Measurements from ENCODE around the gene LEF1. TPM values are rescaled to one million over a fixed set of nuclear protein-coding genes. Genes with fewer than 3 reads are reported as not detected.

LEF1 gene
- total RNA-seq, 2 experiments from 2014 or later: 281 to 309 TPM

DNA sequence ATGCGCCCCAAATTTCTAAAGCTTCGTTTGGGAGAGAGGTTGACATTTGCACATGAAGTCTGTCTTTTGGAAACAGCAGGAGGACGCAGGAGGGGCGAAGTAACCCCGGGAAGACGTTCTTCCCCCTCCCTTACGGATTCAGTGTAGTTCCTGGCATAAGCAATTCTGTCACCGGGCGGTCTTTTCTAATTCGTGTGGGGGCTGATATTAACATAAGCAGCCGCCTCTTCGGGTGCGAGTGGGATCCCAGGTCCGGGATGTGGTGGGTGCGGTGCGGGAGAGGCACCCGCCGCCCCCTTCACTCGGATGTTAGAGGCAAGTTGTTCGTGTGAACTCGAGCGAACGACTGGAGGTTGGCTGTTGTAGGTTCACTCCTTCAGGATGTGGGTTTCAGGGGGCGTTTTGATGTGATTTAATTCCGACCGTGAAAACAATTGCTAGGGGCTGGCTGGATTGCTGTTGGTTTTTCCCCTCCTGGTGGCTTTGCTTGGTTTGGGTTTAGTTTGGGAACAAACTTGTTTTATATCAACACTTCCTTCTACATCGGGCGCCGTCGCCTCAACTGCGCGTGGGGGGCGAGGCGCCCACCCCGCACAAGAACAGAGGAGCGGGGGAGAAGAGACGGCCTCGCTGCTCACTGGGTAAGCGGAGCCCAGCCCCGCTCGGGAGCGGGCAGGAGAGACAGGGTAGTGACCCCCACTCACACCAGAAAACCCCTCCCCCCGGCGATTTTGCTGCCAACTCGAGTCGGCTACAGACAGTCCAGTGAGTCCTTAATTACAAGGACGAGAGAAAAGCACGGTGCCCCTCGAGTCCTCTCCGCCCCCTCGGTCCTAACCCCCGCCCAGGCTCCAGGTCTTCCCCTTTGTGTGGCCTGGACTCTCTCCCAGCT is 2.9 kb upstream of the LEF1 start:
- H3K27me3 Mint-ChIP-seq: peaks cover 5% of the 10 kb centered on the region
- H3K9me3 Mint-ChIP-seq: no peaks in the 10 kb centered on the region
- peak; percentile 84 for DNase-seq
- peaks cover 12% of the 10 kb centered on the region for H3K36me3 Mint-ChIP-seq
- peak overlapping the region; percentile 99 for H3K4me3 Mint-ChIP-seq
- POLR2A ChIA-PET: interaction anchor here (0.9 to 2.3 kb wide), 13 partner anchors 8 to 295 kb away, joined by 3 to 13 read pairs (median 4); no protein-coding TSS in a partner anchor
- peak overlapping the region; percentile 87 for H3K27ac Mint-ChIP-seq
- H3K4me1 Mint-ChIP-seq: peaks cover 44% of the 10 kb centered on the region
- ATAC-seq (ENCODE audit: low read depth): peak; percentile 31

DNA sequence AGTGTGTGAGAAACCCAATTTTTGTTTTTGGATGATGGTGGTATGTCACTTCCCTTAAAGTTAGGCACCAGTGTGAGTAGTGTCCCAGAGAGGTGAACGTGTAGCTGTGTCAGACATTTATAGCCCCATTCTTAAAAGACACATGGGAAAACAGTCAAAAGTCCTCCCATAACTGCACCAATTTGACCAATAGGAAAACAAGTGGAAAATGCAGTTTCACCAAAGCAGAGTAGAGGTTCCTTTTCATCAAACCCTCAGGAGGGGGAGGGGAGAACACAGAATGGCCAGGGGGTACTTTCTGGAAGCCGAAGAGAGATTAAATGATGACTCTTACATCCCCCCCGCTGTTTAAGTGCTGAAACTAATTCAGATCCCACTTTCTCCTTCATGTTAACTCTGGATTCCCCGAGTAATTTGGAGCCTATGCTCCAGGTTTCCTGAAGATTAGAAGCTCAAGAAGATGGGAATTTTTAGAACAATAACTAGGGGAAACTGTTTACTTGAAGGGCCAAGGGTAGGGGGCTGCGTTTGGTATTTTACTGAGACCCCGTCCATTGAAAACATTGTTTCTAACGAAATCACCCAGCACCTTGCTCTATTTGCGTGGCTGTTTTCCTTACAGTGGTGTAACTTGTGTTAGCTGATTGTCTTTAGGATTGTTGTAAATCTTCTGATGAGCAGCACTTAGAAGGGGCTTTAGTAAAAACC is 2.1 kb upstream of the LEF1 start:
- peaks cover 39% of the 10 kb centered on the region for H3K4me1 Mint-ChIP-seq
- H3K27me3 Mint-ChIP-seq: peaks cover 5% of the 10 kb centered on the region
- peak overlapping the region; percentile 99 for H3K4me3 Mint-ChIP-seq
- peaks cover 4% of the 10 kb centered on the region for H3K36me3 Mint-ChIP-seq
- peak overlapping the region; percentile 87 for H3K27ac Mint-ChIP-seq
- ATAC-seq (ENCODE audit: low read depth) (no peak), DNase-seq (no peak)
- POLR2A ChIA-PET: interaction anchor here (0.8 to 1.5 kb wide), 4 partner anchors 11 to 296 kb away, joined by 3 to 4 read pairs (median 4); no protein-coding TSS in a partner anchor
- no peaks in the 10 kb centered on the region for H3K9me3 Mint-ChIP-seq

DNA sequence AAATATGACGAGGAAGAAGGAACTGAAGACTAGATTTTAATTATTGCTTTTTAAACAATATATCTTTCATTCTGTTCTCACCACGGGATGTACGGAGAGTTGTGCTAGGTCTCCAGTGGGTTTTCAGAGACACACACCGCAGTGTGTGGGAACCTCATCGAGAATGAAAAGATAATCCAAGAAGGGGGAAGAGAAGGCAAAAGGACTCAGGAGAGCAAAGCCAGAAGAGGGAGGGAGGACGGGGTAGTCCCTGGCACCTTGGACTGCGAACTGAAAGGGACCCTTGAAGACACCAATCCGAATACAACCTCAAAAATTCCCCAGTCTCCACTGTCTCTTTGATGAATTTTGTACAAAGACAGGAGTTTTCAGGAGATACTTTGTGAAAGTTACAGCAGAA is 932 bp upstream of the LEF1 start:
- H3K9me3 Mint-ChIP-seq: no peaks in the 10 kb centered on the region
- peaks cover 5% of the 10 kb centered on the region for H3K27me3 Mint-ChIP-seq
- POLR2A ChIA-PET: interaction anchor here (1.5 kb wide), 1 partner anchor 10 kb away, joined by 4 read pairs; no protein-coding TSS in a partner anchor
- peak overlapping the region; percentile 99 for H3K4me3 Mint-ChIP-seq
- H3K27ac Mint-ChIP-seq: peak overlapping the region; percentile 96
- DNase-seq (no peak), ATAC-seq (ENCODE audit: low read depth) (no peak)
- H3K4me1 Mint-ChIP-seq: peaks cover 40% of the 10 kb centered on the region
- H3K36me3 Mint-ChIP-seq: peaks cover 10% of the 10 kb centered on the region

DNA sequence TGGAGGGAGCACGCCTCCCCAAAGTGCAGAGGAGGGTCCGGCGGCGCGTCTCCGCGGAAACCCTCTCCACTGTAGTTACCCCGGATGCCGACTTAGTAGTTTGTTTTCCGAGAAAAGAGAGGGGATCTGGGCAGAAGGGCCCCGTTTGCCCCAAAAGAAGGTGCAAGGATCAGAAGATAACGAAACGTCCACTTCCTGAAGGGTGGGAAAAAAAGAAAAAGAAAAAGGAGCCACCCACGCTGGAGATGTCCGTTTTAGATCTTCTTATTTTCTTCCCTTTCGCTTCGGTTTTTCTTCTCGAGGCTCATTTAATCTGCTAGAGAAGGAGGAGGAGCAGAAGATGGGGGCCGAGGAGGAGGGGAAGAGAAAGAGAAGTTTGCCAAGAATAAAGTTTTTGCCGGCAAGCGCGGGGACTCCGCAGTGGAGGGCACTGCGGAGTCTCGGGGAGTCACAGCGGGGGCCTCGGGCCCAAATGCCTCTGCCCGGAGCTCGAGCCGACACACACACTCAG is 517 bp downstream of the LEF1 start:
- H3K4me3 Mint-ChIP-seq: peak overlapping the region; percentile 99
- no peak for DNase-seq
- H3K27ac Mint-ChIP-seq: peak overlapping the region; percentile 96
- ATAC-seq (ENCODE audit: low read depth): no peak
- no peaks in the 10 kb centered on the region for H3K9me3 Mint-ChIP-seq
- POLR2A ChIA-PET: interaction anchor here (0.7 to 8.8 kb wide), 22 partner anchors 9 to 452 kb away, joined by 3 to 73 read pairs (median 4); partner anchors contain the start of gene RPL34
- peaks cover 17% of the 10 kb centered on the region for H3K36me3 Mint-ChIP-seq
- peaks cover 29% of the 10 kb centered on the region for H3K4me1 Mint-ChIP-seq
- H3K27me3 Mint-ChIP-seq: peaks cover 5% of the 10 kb centered on the region

DNA sequence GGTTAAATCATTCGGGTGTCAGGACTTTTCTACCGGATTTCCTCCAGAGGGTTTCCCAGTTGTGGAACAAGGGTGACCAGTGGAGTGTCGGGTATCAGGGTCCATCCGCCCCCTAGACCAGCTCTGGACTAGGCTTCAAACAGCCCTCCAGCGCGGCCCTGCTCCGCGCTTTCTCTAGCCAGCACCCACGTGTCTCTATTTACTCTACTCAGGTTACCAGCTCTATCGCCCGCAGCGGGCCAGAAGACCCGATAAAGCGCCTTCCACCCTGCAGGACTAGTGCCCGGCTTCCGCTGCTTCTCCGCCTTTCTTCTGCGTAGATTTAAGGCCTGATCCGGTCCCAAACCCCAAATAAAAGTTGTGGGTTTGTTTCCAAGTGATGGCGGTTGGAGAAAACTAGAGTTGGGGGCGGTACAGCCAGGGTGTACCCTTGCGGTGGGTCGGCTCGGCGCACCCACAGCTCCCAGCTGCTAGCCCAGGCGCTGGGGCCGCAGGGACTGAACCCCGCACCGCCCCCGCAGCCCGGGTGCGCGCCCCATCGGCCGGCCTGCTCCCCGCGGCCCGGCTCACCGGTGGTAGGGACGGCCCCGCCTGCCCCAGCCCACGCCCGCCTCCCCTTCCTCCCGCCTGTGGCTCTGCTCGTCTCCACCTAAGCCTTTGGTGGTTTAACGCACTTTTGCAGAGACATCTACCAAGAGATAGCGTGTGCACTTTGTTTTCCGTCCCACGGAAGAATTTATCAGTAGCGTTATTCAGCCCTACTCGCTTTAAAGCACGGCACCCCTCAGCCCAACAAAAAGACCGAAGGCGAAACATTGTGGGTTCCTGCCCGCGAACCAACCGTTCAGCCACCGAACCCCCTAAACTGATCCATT is 2.1 kb downstream of the LEF1 start:
- POLR2A ChIA-PET: interaction anchor here (0.8 to 8.8 kb wide), 13 partner anchors 10 to 453 kb away, joined by 3 to 73 read pairs (median 4); partner anchors contain the start of gene RPL34
- Mint-ChIP-seq H3K36me3 (peaks cover 29% of the 10 kb centered on the region), H3K4me3 (peak overlapping the region; percentile 98), H3K4me1 (peaks cover 30% of the 10 kb centered on the region), H3K27me3 (peaks cover 5% of the 10 kb centered on the region), H3K27ac (peak overlapping the region; percentile 96), H3K9me3 (no peaks in the 10 kb centered on the region)
- DNase-seq (peak; percentile 80), ATAC-seq (ENCODE audit: low read depth) (peak; percentile 49)

DNA sequence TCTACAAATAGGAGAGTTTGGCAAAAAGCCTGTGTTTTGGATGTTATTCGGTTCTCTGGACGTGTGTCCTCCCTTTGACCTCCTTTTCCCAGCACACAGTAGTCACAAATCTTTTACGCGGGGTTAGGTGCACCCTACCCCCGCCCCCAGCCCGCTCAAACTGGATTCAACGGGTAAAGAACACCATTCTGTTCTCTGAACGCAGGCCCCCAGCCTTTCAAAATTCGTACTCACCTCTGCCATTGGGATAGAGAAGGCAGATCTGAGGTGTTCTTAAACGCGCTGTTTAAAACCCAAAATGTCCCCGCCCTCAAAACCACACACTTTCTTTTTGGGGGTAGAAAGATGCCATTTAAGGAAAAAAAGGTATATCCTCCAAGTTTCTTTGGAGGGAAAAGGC is 2.7 kb downstream of the LEF1 start:
- peaks cover 5% of the 10 kb centered on the region for H3K27me3 Mint-ChIP-seq
- POLR2A ChIA-PET: interaction anchor here (0.8 to 8.8 kb wide), 10 partner anchors 9 to 454 kb away, joined by 3 to 73 read pairs (median 4); partner anchors contain the start of gene RPL34
- DNase-seq: peak; percentile 63

DNA sequence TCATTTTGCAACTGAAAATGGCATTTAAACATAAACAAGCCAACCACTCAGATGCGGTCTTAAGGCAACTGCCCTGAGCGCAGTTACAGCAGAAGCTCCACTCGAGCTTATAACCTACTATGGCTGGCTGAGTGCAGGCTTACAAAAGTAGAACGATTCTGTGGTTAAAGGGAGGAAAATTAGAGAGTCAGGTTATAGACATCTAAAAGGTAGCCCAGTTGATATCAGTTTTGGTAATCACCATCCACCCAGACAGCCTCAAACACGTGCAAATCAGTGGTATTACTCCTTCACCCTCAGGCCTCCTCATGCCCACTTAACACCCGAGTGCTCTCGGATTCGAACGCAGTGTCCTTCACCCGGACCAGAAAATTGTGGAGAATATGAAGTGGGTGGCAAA is 3.1 kb downstream of the LEF1 start:
- DNase-seq (no peak), ATAC-seq (ENCODE audit: low read depth) (peak; percentile 5)
- Mint-ChIP-seq H3K27ac (peak overlapping the region; percentile 89), H3K36me3 (peaks cover 31% of the 10 kb centered on the region), H3K4me3 (peak overlapping the region; percentile 90), H3K27me3 (peaks cover 5% of the 10 kb centered on the region), H3K9me3 (no peaks in the 10 kb centered on the region), H3K4me1 (peaks cover 31% of the 10 kb centered on the region)
- POLR2A ChIA-PET: interaction anchor here (0.6 to 8.8 kb wide), 6 partner anchors 9 to 58 kb away, joined by 3 to 73 read pairs (median 14); no protein-coding TSS in a partner anchor

More for the DNA sequence above, 2.7 kb downstream of the LEF1 start:
- ATAC-seq (ENCODE audit: low read depth): peak; percentile 22
- H3K9me3 Mint-ChIP-seq: no peaks in the 10 kb centered on the region
- peaks cover 31% of the 10 kb centered on the region for H3K36me3 Mint-ChIP-seq
- H3K4me1 Mint-ChIP-seq: peaks cover 28% of the 10 kb centered on the region
- H3K27ac Mint-ChIP-seq: peak overlapping the region; percentile 89
- H3K4me3 Mint-ChIP-seq: peak overlapping the region; percentile 90

DNA sequence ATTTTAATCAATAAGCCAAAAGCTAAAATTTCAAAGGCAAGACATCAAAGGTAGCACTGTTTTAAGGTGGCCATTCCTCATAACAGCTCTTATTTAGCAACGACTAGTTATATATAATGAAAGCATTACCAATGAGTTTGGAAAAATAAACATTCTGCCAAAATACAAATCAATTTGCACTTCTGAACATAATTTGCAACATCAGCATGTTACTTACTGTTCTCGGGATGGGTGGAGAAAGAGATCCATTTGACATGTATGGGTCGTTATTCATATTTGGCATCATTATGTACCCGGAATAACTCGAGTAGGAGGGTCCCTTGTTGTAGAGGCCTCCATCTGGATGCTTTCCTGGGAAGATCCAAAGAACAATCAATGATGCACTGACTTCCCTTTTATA is 5.4 kb downstream of the LEF1 start:
- Mint-ChIP-seq H3K27me3 (no peaks in the 10 kb centered on the region), H3K9me3 (no peaks in the 10 kb centered on the region), H3K36me3 (peaks cover 41% of the 10 kb centered on the region), H3K27ac (peak overlapping the region; percentile 84), H3K4me3 (peak overlapping the region; percentile 90), H3K4me1 (peaks cover 36% of the 10 kb centered on the region)
- DNase-seq (no peak), ATAC-seq (ENCODE audit: low read depth) (no peak)
- POLR2A ChIA-PET: interaction anchor here (0.6 to 8.8 kb wide), 7 partner anchors 9 to 134 kb away, joined by 3 to 73 read pairs (median 4); no protein-coding TSS in a partner anchor

DNA sequence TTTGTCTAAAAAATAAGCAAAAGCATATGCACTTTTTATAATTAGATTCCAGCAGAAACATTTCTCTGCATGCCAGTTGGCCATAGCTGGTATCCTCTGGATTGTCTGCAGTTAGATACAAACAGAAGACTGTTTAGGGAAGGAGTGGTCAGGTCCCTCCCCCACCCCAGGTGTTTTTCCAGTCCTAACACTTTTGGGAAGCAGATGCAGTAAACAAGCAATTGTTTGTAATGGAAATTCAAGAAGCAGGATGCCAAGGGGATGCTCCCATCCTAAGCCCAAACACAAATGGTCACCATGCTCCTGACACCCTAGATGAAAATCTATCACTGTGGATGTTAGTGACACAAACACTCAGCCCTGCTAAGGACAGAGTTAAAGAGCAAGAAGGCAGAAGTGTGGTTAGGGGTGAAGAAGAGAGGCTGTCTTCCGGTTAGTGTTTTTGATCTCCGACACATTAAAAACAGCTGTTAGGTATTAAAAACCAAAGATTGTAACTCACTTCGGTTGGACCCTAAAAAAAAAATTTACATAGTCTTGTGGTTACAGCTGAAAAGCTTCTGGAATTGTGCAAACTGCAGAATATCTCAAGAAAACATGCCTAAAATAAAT is 7.9 kb downstream of the LEF1 start:
- ATAC-seq (ENCODE audit: low read depth): peak; percentile 41
- peaks cover 58% of the 10 kb centered on the region for H3K4me1 Mint-ChIP-seq
- no peak for DNase-seq
- H3K27ac Mint-ChIP-seq: peak overlapping the region; percentile 83
- H3K27me3 Mint-ChIP-seq: no peaks in the 10 kb centered on the region
- H3K36me3 Mint-ChIP-seq: peaks cover 43% of the 10 kb centered on the region
- no peaks in the 10 kb centered on the region for H3K9me3 Mint-ChIP-seq
- POLR2A ChIA-PET: interaction anchor here (0.6 to 8.8 kb wide), 8 partner anchors 8 to 131 kb away, joined by 3 to 73 read pairs (median 4); partner anchors contain the start of gene LEF1
- peak overlapping the region; percentile 80 for H3K4me3 Mint-ChIP-seq

DNA sequence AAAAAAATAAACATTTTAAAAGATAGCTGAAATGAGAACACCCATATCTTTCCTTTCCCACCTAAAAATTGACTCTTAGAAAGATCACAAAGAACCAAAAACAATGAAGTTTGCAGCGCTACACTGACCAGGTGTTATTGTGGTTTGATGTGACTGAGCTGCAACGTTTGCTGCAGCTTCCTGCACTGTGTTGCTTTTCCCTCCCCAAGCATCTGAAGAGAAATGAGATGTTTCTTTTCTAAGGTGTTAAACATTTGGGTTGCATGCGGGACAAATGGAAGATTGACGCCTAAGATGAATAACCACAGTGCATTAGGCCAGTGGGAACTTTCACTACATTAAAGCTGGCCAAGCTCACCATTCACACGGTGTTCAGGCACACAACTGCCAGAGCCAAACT is 8.9 kb downstream of the LEF1 start:
- DNase-seq (no peak), ATAC-seq (ENCODE audit: low read depth) (peak; percentile 50)
- no peaks in the 10 kb centered on the region for H3K9me3 Mint-ChIP-seq
- H3K36me3 Mint-ChIP-seq: peaks cover 44% of the 10 kb centered on the region
- no peaks in the 10 kb centered on the region for H3K27me3 Mint-ChIP-seq
- peaks cover 64% of the 10 kb centered on the region for H3K4me1 Mint-ChIP-seq
- peak overlapping the region; percentile 83 for H3K27ac Mint-ChIP-seq
- POLR2A ChIA-PET: interaction anchor here (0.6 to 5.7 kb wide), 12 partner anchors 9 to 132 kb away, joined by 3 to 39 read pairs (median 5); partner anchors contain the start of gene LEF1
- H3K4me3 Mint-ChIP-seq: peak overlapping the region; percentile 80

DNA sequence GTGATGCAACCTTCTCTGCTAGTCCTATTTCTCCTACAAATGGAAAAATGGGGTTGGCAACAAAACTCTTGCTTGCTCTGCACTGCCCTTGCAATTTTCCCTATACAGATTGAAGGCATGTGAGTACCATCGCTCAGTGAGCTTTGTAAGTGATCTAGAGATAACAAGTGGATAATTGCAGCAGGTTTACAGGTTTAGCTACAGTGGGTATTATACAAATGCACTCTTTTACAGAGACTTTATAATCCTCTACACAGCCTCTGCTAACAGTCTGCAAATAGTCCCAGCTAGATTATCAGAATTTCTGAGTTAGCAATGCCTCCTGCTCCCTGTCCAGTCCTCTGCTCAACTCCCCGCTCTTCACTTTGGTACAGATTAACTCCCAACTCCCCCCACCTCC is 11.1 kb downstream of the LEF1 start:
- Mint-ChIP-seq H3K36me3 (peaks cover 36% of the 10 kb centered on the region), H3K4me1 (peaks cover 70% of the 10 kb centered on the region), H3K4me3 (peak overlapping the region; percentile 80), H3K9me3 (no peaks in the 10 kb centered on the region), H3K27me3 (no peaks in the 10 kb centered on the region), H3K27ac (peak overlapping the region; percentile 80)
- ATAC-seq (ENCODE audit: low read depth) (peak; percentile 23), DNase-seq (no peak)
- POLR2A ChIA-PET: interaction anchor here (0.7 to 5.7 kb wide), 15 partner anchors 9 to 103 kb away, joined by 3 to 39 read pairs (median 4); partner anchors contain the start of gene LEF1
